ENCODE data around the gene PPP1R9A.

PPP1R9A gene

DNA sequence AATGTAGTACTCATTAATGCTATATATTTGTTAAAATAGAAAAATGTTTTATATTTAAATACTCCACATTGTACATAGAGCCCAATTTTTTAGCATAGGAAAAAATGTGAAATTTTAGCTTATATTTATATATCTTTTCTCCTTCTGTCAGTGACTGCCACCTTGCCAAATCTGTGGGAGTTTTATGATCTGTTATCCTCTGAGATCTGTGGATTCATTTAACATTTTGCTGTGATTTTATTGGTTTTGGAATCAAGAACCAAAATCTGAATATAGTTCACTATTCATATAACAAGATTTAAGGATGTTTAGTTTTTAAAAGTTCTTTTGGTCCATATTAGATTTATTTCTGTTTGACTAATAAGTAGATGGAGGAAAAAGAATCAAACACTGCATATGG, 127.9 kb downstream of the PPP1R9A start:
- H3K27ac ChIP-seq (ENCODE audit: low read length), result no peak overlapping the region

GRCh38 chr7:95041031-95041430, 133.6 kb downstream of the PPP1R9A start:
- no peaks in the 10 kb centered on the region for H3K9me3 ChIP-seq (ENCODE audit: control insufficient read depth in 2 of 2, low read length in 2 of 2)
- no peak overlapping the region for H3K27ac ChIP-seq (ENCODE audit: low read length)
- no peaks in the 10 kb centered on the region for H3K27me3 ChIP-seq (ENCODE audit: control insufficient read depth in 1 of 2, insufficient read depth in 2 of 2, low read length in 2 of 2)
- no peak overlapping the region for H3K4me3 ChIP-seq (ENCODE audit: low read length in 2 of 2)
- H3K36me3 ChIP-seq (ENCODE audit: control insufficient read depth in 2 of 2, insufficient read depth in 2 of 2, low read length in 2 of 2), result no peaks in the 10 kb centered on the region
- H3K9ac ChIP-seq (ENCODE audit: low read length in 2 of 2), result no peak overlapping the region
- no peaks in the 10 kb centered on the region for H3K4me1 ChIP-seq (ENCODE audit: control insufficient read depth, insufficient read depth, low read length)

More for the DNA sequence above, 127.9 kb downstream of the PPP1R9A start:
- Histone ChIP-seq H3K9me3 (ENCODE audit: control insufficient read depth in 2 of 2, low read length in 2 of 2) (no peaks in the 10 kb centered on the region), H3K4me1 (ENCODE audit: control insufficient read depth, insufficient read depth, low read length) (no peaks in the 10 kb centered on the region), H3K27me3 (ENCODE audit: control insufficient read depth in 1 of 2, insufficient read depth in 2 of 2, low read length in 2 of 2) (no peaks in the 10 kb centered on the region), H3K4me3 (ENCODE audit: low read length in 2 of 2) (no peak overlapping the region), H3K9ac (ENCODE audit: low read length in 2 of 2) (no peak overlapping the region), H3K36me3 (ENCODE audit: control insufficient read depth in 2 of 2, insufficient read depth in 2 of 2, low read length in 2 of 2) (no peaks in the 10 kb centered on the region)

GRCh38 chr7:95045236-95045923, 138.0 kb downstream of the PPP1R9A start:
- Histone ChIP-seq H3K27ac (ENCODE audit: low read length) (no peak overlapping the region), H3K4me3 (ENCODE audit: low read length in 2 of 2) (no peak overlapping the region), H3K36me3 (ENCODE audit: control insufficient read depth in 2 of 2, insufficient read depth in 2 of 2, low read length in 2 of 2) (no peaks in the 10 kb centered on the region), H3K9ac (ENCODE audit: low read length in 2 of 2) (no peak overlapping the region), H3K4me1 (ENCODE audit: control insufficient read depth, insufficient read depth, low read length) (no peaks in the 10 kb centered on the region), H3K9me3 (ENCODE audit: control insufficient read depth in 2 of 2, low read length in 2 of 2) (no peaks in the 10 kb centered on the region), H3K27me3 (ENCODE audit: control insufficient read depth in 1 of 2, insufficient read depth in 2 of 2, low read length in 2 of 2) (no peaks in the 10 kb centered on the region)

- no peaks in the 10 kb centered on the region for H3K27me3 ChIP-seq (ENCODE audit: control insufficient read depth in 1 of 2, insufficient read depth in 2 of 2, low read length in 2 of 2)
- H3K9me3 ChIP-seq (ENCODE audit: control insufficient read depth in 2 of 2, low read length in 2 of 2), result no peaks in the 10 kb centered on the region
- no peaks in the 10 kb centered on the region for H3K4me1 ChIP-seq (ENCODE audit: control insufficient read depth, insufficient read depth, low read length)
- H3K36me3 ChIP-seq (ENCODE audit: control insufficient read depth in 2 of 2, insufficient read depth in 2 of 2, low read length in 2 of 2), result no peaks in the 10 kb centered on the region
- no peak overlapping the region for H3K27ac ChIP-seq (ENCODE audit: low read length)
- H3K4me3 ChIP-seq (ENCODE audit: low read length in 2 of 2), result no peak overlapping the region
- no peak overlapping the region for H3K9ac ChIP-seq (ENCODE audit: low read length in 2 of 2)
Observed at GRCh38 chr7:95046494-95047240, 139.3 kb downstream of the PPP1R9A start.

DNA sequence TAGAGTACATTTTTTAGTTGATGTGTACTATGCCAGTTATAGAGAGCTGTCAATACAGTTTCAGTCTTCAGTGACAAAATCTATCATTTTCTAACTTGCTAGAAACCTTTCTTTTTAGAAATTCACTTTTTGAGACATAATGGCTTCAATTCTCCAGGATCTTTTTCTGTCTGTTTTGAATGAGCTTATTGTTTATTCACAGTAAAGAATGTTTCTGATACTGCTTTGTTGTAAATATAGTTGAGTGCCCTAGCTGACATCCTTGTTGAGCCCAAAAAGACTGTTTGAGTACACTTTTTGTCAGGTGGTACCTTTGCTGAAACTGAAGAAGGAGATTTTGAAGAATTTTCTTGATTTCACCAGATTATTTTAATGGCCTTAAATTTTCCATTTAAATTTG, 139.9 kb downstream of the PPP1R9A start:
- Histone ChIP-seq H3K4me1 (ENCODE audit: control insufficient read depth, insufficient read depth, low read length) (no peaks in the 10 kb centered on the region), H3K27ac (ENCODE audit: low read length) (no peak overlapping the region), H3K4me3 (ENCODE audit: low read length in 2 of 2) (no peak overlapping the region), H3K27me3 (ENCODE audit: control insufficient read depth in 1 of 2, insufficient read depth in 2 of 2, low read length in 2 of 2) (no peaks in the 10 kb centered on the region), H3K9me3 (ENCODE audit: control insufficient read depth in 2 of 2, low read length in 2 of 2) (no peaks in the 10 kb centered on the region), H3K9ac (ENCODE audit: low read length in 2 of 2) (no peak overlapping the region), H3K36me3 (ENCODE audit: control insufficient read depth in 2 of 2, insufficient read depth in 2 of 2, low read length in 2 of 2) (no peaks in the 10 kb centered on the region)

GRCh38 chr7:95052566-95053094, 145.2 kb downstream of the PPP1R9A start:
- H3K27me3 ChIP-seq (ENCODE audit: control insufficient read depth in 1 of 2, insufficient read depth in 2 of 2, low read length in 2 of 2), result no peaks in the 10 kb centered on the region
- no peaks in the 10 kb centered on the region for H3K36me3 ChIP-seq (ENCODE audit: control insufficient read depth in 2 of 2, insufficient read depth in 2 of 2, low read length in 2 of 2)
- no peak overlapping the region for H3K9ac ChIP-seq (ENCODE audit: low read length in 2 of 2)
- no peaks in the 10 kb centered on the region for H3K4me1 ChIP-seq (ENCODE audit: control insufficient read depth, insufficient read depth, low read length)
- no peak overlapping the region for H3K27ac ChIP-seq (ENCODE audit: low read length)
- no peak overlapping the region for H3K4me3 ChIP-seq (ENCODE audit: low read length in 2 of 2)
- no peaks in the 10 kb centered on the region for H3K9me3 ChIP-seq (ENCODE audit: control insufficient read depth in 2 of 2, low read length in 2 of 2)

DNA sequence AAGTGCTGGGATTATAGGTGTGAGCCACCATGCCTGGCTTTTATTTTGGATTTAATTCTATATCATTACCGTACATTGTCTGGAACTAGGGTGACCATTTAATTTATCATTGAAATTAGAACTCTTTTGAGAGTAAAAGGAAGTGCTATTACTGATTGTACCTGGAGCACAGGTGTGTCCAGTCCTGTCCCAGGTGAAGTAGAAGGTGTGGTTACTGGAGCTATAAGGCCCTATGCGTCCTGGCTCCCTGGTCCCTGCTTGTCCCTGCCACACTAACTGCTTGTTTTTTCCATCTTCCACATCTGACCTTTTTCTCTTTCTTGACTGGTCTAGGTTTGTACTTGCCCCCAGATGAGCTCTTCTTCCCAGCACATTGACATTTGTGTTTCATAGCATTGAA, 147.0 kb downstream of the PPP1R9A start:
- H3K36me3 ChIP-seq (ENCODE audit: control insufficient read depth in 2 of 2, insufficient read depth in 2 of 2, low read length in 2 of 2), result no peaks in the 10 kb centered on the region
- H3K4me3 ChIP-seq (ENCODE audit: low read length in 2 of 2), result no peak overlapping the region

DNA sequence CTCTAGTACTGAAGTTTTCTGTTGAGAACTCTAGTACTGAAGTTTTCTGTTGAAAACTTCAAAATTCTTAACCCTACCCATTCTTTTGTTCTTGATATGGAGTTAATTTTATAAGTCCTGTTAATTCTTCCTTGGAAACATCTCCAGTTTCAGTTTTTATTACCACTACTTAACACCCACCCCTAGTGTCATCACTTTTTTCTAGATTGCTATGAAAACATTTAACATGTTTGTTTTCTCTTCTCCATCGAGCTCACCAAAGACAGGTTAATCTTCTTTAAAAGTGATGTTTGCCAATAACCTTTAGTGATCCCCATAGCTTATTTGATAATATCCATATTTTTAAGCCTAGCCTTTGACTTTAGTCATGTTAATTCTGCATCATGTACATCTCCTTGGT, 147.9 kb downstream of the PPP1R9A start:
- no peaks in the 10 kb centered on the region for H3K36me3 ChIP-seq (ENCODE audit: control insufficient read depth in 2 of 2, insufficient read depth in 2 of 2, low read length in 2 of 2)
- no peak overlapping the region for H3K4me3 ChIP-seq (ENCODE audit: low read length in 2 of 2)
- H3K27ac ChIP-seq (ENCODE audit: low read length), result no peak overlapping the region
- no peak overlapping the region for H3K9ac ChIP-seq (ENCODE audit: low read length in 2 of 2)
- H3K4me1 ChIP-seq (ENCODE audit: control insufficient read depth, insufficient read depth, low read length), result peaks cover 3% of the 10 kb centered on the region
- H3K9me3 ChIP-seq (ENCODE audit: control insufficient read depth in 2 of 2, low read length in 2 of 2), result no peaks in the 10 kb centered on the region
- no peaks in the 10 kb centered on the region for H3K27me3 ChIP-seq (ENCODE audit: control insufficient read depth in 1 of 2, insufficient read depth in 2 of 2, low read length in 2 of 2)

More for the DNA sequence above, 147.0 kb downstream of the PPP1R9A start:
- Histone ChIP-seq H3K9me3 (ENCODE audit: control insufficient read depth in 2 of 2, low read length in 2 of 2) (no peaks in the 10 kb centered on the region), H3K4me1 (ENCODE audit: control insufficient read depth, insufficient read depth, low read length) (no peaks in the 10 kb centered on the region), H3K27ac (ENCODE audit: low read length) (no peak overlapping the region), H3K27me3 (ENCODE audit: control insufficient read depth in 1 of 2, insufficient read depth in 2 of 2, low read length in 2 of 2) (no peaks in the 10 kb centered on the region), H3K9ac (ENCODE audit: low read length in 2 of 2) (no peak overlapping the region)

DNA sequence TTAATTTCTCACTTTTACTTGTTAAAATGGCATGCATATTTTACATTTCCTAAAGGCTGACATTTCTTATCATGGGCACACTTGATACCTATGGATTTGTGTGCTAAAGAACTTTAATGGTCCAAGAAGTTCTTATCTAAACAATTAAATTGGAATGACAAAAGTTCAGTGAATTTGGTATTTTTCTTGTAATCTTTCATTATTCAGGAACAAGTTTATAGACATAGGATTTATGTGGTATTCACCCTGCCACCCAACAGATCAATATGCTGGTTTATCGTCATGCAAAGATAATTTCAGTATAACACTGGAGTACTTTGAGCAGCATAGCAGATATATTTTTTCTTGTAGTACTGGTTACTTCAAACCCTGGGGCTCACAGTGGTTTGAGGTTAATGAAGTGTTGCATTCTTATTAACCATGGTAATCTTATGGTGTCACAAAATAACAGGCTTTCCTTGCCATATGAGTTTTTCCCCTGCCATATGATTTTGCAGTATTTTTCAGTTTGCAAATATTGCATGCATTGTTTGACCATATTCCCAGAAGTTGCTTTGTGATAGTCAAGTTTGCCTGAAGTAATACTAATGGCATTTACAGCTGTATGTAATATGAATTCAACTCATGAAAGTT, 148.8 kb downstream of the PPP1R9A start:
- Histone ChIP-seq H3K27me3 (ENCODE audit: control insufficient read depth in 1 of 2, insufficient read depth in 2 of 2, low read length in 2 of 2) (no peaks in the 10 kb centered on the region), H3K27ac (ENCODE audit: low read length) (no peak overlapping the region), H3K4me3 (ENCODE audit: low read length in 2 of 2) (no peak overlapping the region), H3K9me3 (ENCODE audit: control insufficient read depth in 2 of 2, low read length in 2 of 2) (no peaks in the 10 kb centered on the region), H3K36me3 (ENCODE audit: control insufficient read depth in 2 of 2, insufficient read depth in 2 of 2, low read length in 2 of 2) (no peaks in the 10 kb centered on the region), H3K4me1 (ENCODE audit: control insufficient read depth, insufficient read depth, low read length) (peaks cover 3% of the 10 kb centered on the region), H3K9ac (ENCODE audit: low read length in 2 of 2) (no peak overlapping the region)

DNA sequence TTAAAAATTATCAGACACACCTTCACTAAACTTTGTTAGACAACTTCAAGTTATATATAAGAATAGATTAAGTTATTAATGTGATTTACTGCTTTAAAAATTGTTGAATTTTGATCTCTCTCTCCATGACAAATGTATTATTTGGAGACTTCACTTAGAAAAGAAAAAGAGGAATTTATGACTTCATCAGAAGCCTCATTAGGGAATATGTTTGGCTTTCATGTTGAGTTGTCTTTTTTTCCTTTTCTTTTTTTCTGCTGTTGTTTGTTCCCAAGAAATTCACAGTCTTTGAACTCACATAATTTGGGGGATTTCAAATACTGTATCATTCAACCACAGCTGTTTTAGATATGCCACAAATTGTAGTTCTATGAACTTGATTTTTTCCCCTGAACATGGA, 149.5 kb downstream of the PPP1R9A start:
- no peaks in the 10 kb centered on the region for H3K27me3 ChIP-seq (ENCODE audit: control insufficient read depth in 1 of 2, insufficient read depth in 2 of 2, low read length in 2 of 2)
- H3K9me3 ChIP-seq (ENCODE audit: control insufficient read depth in 2 of 2, low read length in 2 of 2), result no peaks in the 10 kb centered on the region
- no peak overlapping the region for H3K9ac ChIP-seq (ENCODE audit: low read length in 2 of 2)
- H3K4me3 ChIP-seq (ENCODE audit: low read length in 2 of 2), result no peak overlapping the region
- H3K36me3 ChIP-seq (ENCODE audit: control insufficient read depth in 2 of 2, insufficient read depth in 2 of 2, low read length in 2 of 2), result no peaks in the 10 kb centered on the region
- peaks cover 3% of the 10 kb centered on the region for H3K4me1 ChIP-seq (ENCODE audit: control insufficient read depth, insufficient read depth, low read length)
- H3K27ac ChIP-seq (ENCODE audit: low read length), result no peak overlapping the region
